GM12878 (cell line): Measurements from ENCODE around the gene BRD3. TPM values are rescaled to one million over a fixed set of nuclear protein-coding genes. Genes with fewer than 3 reads are reported as not detected.

Source experiments
- ATAC-seq: fragments of 200-7000 bp; cut with Tn5 transposase; 3 replicates; pipeline ENCODE4 v1.9.1; 2020; ENCODE audit warnings: mild to moderate bottlenecking, moderate library complexity
- BruUV-seq: library from RNA; stranded (reverse); fragments of 400-500 nt; replicated peaks from 2 replicates; lab custom pipeline; 2021; lab: Mats Ljungman, UMichigan
- CTCF ChIA-PET: fragments of 300-600 bp; sonication (Branson Sonifier 250); formaldehyde crosslinking; extraction: SDS; loops from one replicate; lab custom pipeline; 2021; ENCODE audit warnings: inconsistent platforms; lab: Yijun Ruan, JAX
- POLR2A ChIA-PET: fragments of 350-600 bp; formaldehyde crosslinking; extraction: SDS; loops from one replicate; lab custom pipeline; 2021; ENCODE audit warnings: inconsistent platforms; lab: Charles Lee
- RAD21 ChIA-PET: fragments of 300-600 bp; sonication (Branson Sonifier 250); formaldehyde crosslinking; loops from one replicate; lab custom pipeline; 2023; ENCODE audit warnings: antibody characterized with exemption; ENCODE audit not compliant: unreplicated experiment; lab: Charles Lee
- SMC1A ChIA-PET: fragments of 300-600 bp; sonication (Branson Sonifier 250); formaldehyde crosslinking; loops from one replicate; lab custom pipeline; 2023; ENCODE audit not compliant: unreplicated experiment, uncharacterized antibody; lab: Charles Lee
- DNase-seq: peaks from one replicate; pipeline ENCODE4 v3.0.0-alpha.2; 2011; ENCODE audit warnings: low read depth, low spot score
- FAIRE-seq: peaks from 3 replicates; lab custom pipeline; 2011; peaks lifted over from hg19 to GRCh38; lab: Jason Lieb, UNC
- H2AFZ ChIP-seq: 2 replicates; pipeline ENCODE4 v1.6.0; 2011; ENCODE audit warnings: low read depth, low read length, control low read depth; ENCODE audit not compliant: control insufficient read depth
- H3K27ac ChIP-seq: 2 replicates; pipeline ENCODE4 v1.5.1; 2011; ENCODE audit warnings: control low read depth; ENCODE audit not compliant: control insufficient read depth, insufficient read depth
- H3K27me3 ChIP-seq, 2 experiments: replicated peaks in 1 of 2; 2 replicates each; pipeline versions ENCODE4 v1.6.0 to v1.6.1; 2011; ENCODE audit warnings: low read length in 1 of 2; ENCODE audit not compliant: control insufficient read depth in 2 of 2, insufficient read depth in 2 of 2
- H3K36me3 ChIP-seq, 2 experiments: 2 replicates each; pipeline ENCODE4 v1.5.1; 2011; ENCODE audit warnings: low read length in 1 of 2; ENCODE audit not compliant: control insufficient read depth in 2 of 2, insufficient read depth in 2 of 2
- H3K4me1 ChIP-seq: 2 replicates; pipeline ENCODE4 v1.6.1; 2011; ENCODE audit warnings: mild to moderate bottlenecking, low read length, moderate library complexity, mixed read lengths; ENCODE audit not compliant: control insufficient read depth, insufficient read depth
- H3K4me2 ChIP-seq: 2 replicates; pipeline ENCODE4 v1.6.0; 2011; ENCODE audit warnings: control low read depth; ENCODE audit not compliant: control insufficient read depth, insufficient read depth
- H3K4me3 ChIP-seq: fragments of 200-600 bp; sonication (generic); 2 replicates; pipeline ENCODE4 v1.5.1; 2016
- H3K79me2 ChIP-seq: 2 replicates; pipeline ENCODE4 v1.6.0; 2011; ENCODE audit warnings: low read length; ENCODE audit not compliant: control insufficient read depth, insufficient read depth
- H3K9ac ChIP-seq: 2 replicates; pipeline ENCODE4 v1.8.0; 2011; ENCODE audit warnings: low read length, control low read depth, mixed read lengths; ENCODE audit not compliant: control insufficient read depth, insufficient read depth
- H3K9me3 ChIP-seq: replicated peaks from 3 replicates; pipeline ENCODE4 v1.5.1; 2011; ENCODE audit warnings: mild to moderate bottlenecking, low read length; ENCODE audit not compliant: control insufficient read depth, insufficient read depth
- H4K20me1 ChIP-seq: 2 replicates; pipeline ENCODE4 v1.6.0; 2011; ENCODE audit not compliant: control insufficient read depth, insufficient read depth
- CBX5 ChIP-seq: sonication (generic); IDR thresholded peaks from 2 replicates; pipeline ENCODE4 v1.6.1; 2016; ENCODE audit warnings: low read depth, moderate library complexity, mild to moderate bottlenecking, inconsistent platforms
- CHD4 ChIP-seq: fragments of 200-600 bp; sonication (generic); IDR thresholded peaks from 2 replicates; pipeline ENCODE4 v1.6.1; 2016; ENCODE audit warnings: mild to moderate bottlenecking
- JUNB ChIP-seq: IDR thresholded peaks from 2 replicates; pipeline ENCODE4 v1.6.1; 2016; ENCODE audit warnings: antibody characterized with exemption, mild to moderate bottlenecking
- KDM1A ChIP-seq: fragments of 200-600 bp; sonication (generic); IDR thresholded peaks from 2 replicates; pipeline ENCODE4 v1.6.1; 2016; ENCODE audit warnings: borderline replicate concordance
- PAX8 ChIP-seq: fragments of 450-650 bp; IDR thresholded peaks from 2 replicates; pipeline ENCODE4 v1.6.1; 2017; ENCODE audit warnings: mild to moderate bottlenecking, moderate library complexity
- SREBF1 ChIP-seq: IDR thresholded peaks from 2 replicates; pipeline ENCODE4 v1.6.1; 2012; ENCODE audit warnings: mild to moderate bottlenecking, low read length
- SUZ12 ChIP-seq: fragments of 200-600 bp; sonication (generic); IDR thresholded peaks from one replicate; pipeline ENCODE4 v1.6.1; 2018; ENCODE audit warnings: antibody characterized with exemption, mild to moderate bottlenecking; ENCODE audit not compliant: unreplicated experiment
- WGBS: methylation state at CpG from one replicate; pipeline ENCODE4 v1.1.6; 2016; ENCODE audit warnings: low lambda C conversion rate; ENCODE audit not compliant: insufficient replicate concordance, insufficient coverage; ENCODE audit errors: missing lambda C conversion rate; 5-methylcytosine and 5-hydroxymethylcytosine counted together
- in situ Hi-C: fragments of 300-500 bp; cut with MboI; formaldehyde crosslinking; loops from 9 replicates; pipeline ENCODE4 v1.14.3; 2018; ENCODE audit warnings: mixed read lengths
- intact Hi-C: fragments of 100-400 bp; cut with micrococcal nuclease; formaldehyde crosslinking; loops from one replicate; pipeline ENCODE4 v1.14.2; 2022; ENCODE audit not compliant: unreplicated experiment
- polyA plus RNA-seq, 11 experiments: library from polyadenylated mRNA; depleted of rRNA in 4 of 11; unstranded in 6 of 11; stranded (reverse) in 5 of 11; fragments of >200 nt; fragmentation: Nextera tagmentation in 4 of 11; fragmentation: Illumina TruSeq in 1 of 11; extraction: Ambion mirVana in 4 of 11; extraction: Trizol in 1 of 11; gene quantifications; 1 replicate in 1 of 11; 2 replicates in 10 of 11; pipeline versions ENCODE4 v1.2.1 to v1.2.3, GENCODE V29; 2011 to 2016; ENCODE audit warnings: inconsistent platforms in 2 of 11, missing spikeins in 2 of 11, low read depth in 1 of 11
- total RNA-seq, 4 experiments: library from RNA; depleted of rRNA in 3 of 4; stranded (reverse); fragments of >200 nt in 3 of 4; fragmentation: Illumina TruSeq in 1 of 4; extraction: Trizol in 1 of 4; gene quantifications; 2 replicates each; pipeline versions ENCODE4 v1.2.1 to v1.2.3, GENCODE V29; 2013 to 2021
- TF ChIP-seq, protein P1 (sequence below): IDR thresholded peaks from 2 replicates; pipeline ENCODE4 v1.6.1; 2011; ENCODE audit warnings: low read depth, mild to moderate bottlenecking, low read length, moderate library complexity, borderline replicate concordance; ENCODE audit errors: extremely low read depth

BRD3 gene
- total and polyA plus RNA-seq, 10 of the 15 experiments (the other 5 are each of a cell fraction or from before 2014, with no cell fraction given), result 0.53 to 20.8 (median 4.8) TPM

DNA sequence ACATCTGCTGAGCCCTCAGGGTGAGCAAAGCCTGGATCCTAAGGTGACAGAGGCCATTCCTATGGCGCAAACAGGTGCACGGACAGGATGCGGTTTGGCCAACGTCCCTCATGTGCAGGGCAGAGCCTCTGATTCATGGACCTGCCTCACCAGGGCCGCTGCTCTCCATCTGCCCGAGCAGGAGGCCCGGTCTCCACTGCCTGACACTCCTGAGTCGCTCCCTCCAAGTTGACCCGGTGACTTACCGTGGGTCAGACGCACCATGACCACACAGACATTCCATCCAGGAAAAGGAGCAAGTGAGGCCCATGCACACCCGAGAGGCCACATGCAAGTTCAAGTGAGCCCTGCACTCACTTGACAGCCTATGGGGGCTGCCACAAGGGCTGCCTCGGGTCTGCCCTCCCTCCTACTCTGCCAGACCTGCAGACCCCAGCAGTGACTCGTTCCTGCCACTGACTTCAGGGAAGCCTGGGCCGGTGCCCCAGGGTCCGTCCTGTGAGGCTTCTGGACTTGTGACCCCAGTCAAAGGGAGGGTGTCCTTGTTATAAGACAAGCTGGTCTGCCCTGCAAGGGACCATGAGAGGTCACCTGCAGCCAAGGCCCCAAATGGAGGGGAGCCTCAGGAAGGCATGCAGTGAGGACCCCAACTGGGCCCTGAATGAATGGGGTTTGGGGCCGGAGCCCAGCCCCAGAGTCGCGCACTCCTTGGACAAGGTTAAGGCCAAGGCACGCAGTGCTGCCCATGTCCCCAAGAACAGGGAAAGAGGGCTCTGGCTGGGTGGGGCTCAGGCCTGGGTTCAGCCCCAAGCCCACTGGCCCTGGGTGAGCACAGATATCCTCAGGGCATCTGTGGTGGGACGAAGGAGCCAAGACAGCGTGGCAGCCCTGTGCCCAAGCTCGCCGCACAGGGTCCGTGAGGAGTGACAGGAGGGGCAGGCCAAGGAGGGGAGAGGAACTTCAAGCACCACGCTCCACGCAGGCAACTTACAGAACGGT lies 32.5 kb downstream of the BRD3 start:
- intact Hi-C loops, result no loop called here
- Histone ChIP-seq H3K79me2 (no peaks in the 10 kb centered on the region), H4K20me1 (no peaks in the 10 kb centered on the region), H3K27ac (no peak overlapping the region), H3K36me3 (peaks cover 0 to 20% of the 10 kb centered on the region in 2 experiments; a peak in 3 of 4 replicates), H3K9ac (no peak overlapping the region), H3K4me2 (no peak overlapping the region), H2AFZ (no peak overlapping the region), H3K27me3 (no peaks in the 10 kb centered on the region), H3K9me3 (no peaks in the 10 kb centered on the region), H3K4me3 (no peak overlapping the region), H3K4me1 (no peaks in the 10 kb centered on the region)
- ChIA-PET RAD21 (no interaction called here), CTCF (no interaction called here), POLR2A (no interaction called here), SMC1A (no interaction called here)
- no peak for FAIRE-seq
- no peak for DNase-seq
- 89% methylated on average over 28 of the region's 28 CpGs for WGBS
- no TSS peak for BruUV-seq
- no peak for ATAC-seq
- in situ Hi-C loops, result no loop called here
- TF ChIP-seq SREBF1 (no peak), PAX8 (no peak), SUZ12 (no peak), CHD4 (no peak), JUNB (no peak), CBX5 (no peak), KDM1A (no peak)
- TF ChIP-seq, protein P1, sequence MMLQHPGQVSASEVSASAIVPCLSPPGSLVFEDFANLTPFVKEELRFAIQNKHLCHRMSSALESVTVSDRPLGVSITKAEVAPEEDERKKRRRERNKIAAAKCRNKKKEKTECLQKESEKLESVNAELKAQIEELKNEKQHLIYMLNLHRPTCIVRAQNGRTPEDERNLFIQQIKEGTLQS, result no peak
